ENCODE data around the gene MAFG. TPM values are rescaled to one million over a fixed set of nuclear protein-coding genes. Genes with fewer than 3 reads are reported as not detected.
A peak's percentile ranks its signal among the peaks of the same experiment; 100 is the strongest.

Gene MAFG
- total and polyA plus RNA-seq, 2 of the 13 experiments (the other 11 are each of a cell fraction or from before 2014, with no cell fraction given), result 14.5 to 20.0 TPM

GRCh38 chr17:81917565-81918332 lies 9.8 kb downstream of the MAFG start, which contains the start of gene SIRT7 (continued):
- TF ChIP-seq MXD1 (CRISPR knock-in tag; IDR thresholded peaks at IDR 0.05) (peak; percentile 37; the same call in 1 of the 2 replicates), KDM5B (CRISPR knock-in tag; IDR thresholded peaks at IDR 0.05; ENCODE audit: borderline replicate concordance) (no peak), ZNF770 (CRISPR knock-in tag; IDR thresholded peaks at IDR 0.05) (no peak), ZBTB37 (CRISPR knock-in tag; IDR thresholded peaks at IDR 0.05) (no peak), HOMEZ (CRISPR knock-in tag; IDR thresholded peaks at IDR 0.05; ENCODE audit: low read depth) (no peak), MTERF4 (CRISPR knock-in tag; IDR thresholded peaks at IDR 0.05) (no peak), PLSCR1 (CRISPR knock-in tag; IDR thresholded peaks at IDR 0.05; ENCODE audit: borderline replicate concordance) (no peak), AGO1 (IDR thresholded peaks at IDR 0.05; ENCODE audit: low read depth, low read length, poor library complexity, severe bottlenecking) (peak; percentile 79), NR2C2 (CRISPR knock-in tag; IDR thresholded peaks at IDR 0.05; ENCODE audit: borderline replicate concordance) (peak; percentile 37; the same call in 1 of the 2 replicates), ZSCAN20 (CRISPR knock-in tag; IDR thresholded peaks at IDR 0.05; ENCODE audit: borderline replicate concordance) (no peak), NFIC (IDR thresholded peaks at IDR 0.05; ENCODE audit: low read length) (no peak), PRMT3 (CRISPR knock-in tag; IDR thresholded peaks at IDR 0.05; ENCODE audit: borderline replicate concordance, low read depth) (no peak), RAD21 (CRISPR knock-in tag; IDR thresholded peaks at IDR 0.05) (peak; percentile 66), ZBTB7B (CRISPR knock-in tag; IDR thresholded peaks at IDR 0.05) (no peak), ZZZ3 (CRISPR knock-in tag; IDR thresholded peaks at IDR 0.05; ENCODE audit: borderline replicate concordance) (no peak), MEF2D (CRISPR knock-in tag; IDR thresholded peaks at IDR 0.05) (no peak), STAT5B (CRISPR knock-in tag; IDR thresholded peaks at IDR 0.05) (no peak), LRRFIP1 (CRISPR knock-in tag; conservative IDR thresholded peaks at IDR 0.05) (no peak)

Measured in HepG2 (cell line).